HCT116 (cell line): Measurements from ENCODE around the gene HHAT. TPM values are rescaled to one million over a fixed set of nuclear protein-coding genes. Genes with fewer than 3 reads are reported as not detected.

Experiments used
- ATAC-seq: fragments of 200-7000 bp; cut with Tn5 transposase; 2 replicates; pipeline ENCODE4 v1.9.1; 2020; ENCODE audit warnings: mild to moderate bottlenecking, moderate library complexity
- BruUV-seq: library from RNA; stranded (reverse); fragments of 400-500 nt; replicated peaks from 2 replicates; lab custom pipeline; 2021; lab: Mats Ljungman, UMichigan
- CTCF ChIA-PET: fragments of 300-600 bp; sonication (Branson Sonifier 250); formaldehyde crosslinking; loops from one replicate; lab custom pipeline; 2021; ENCODE audit warnings: antibody characterized with exemption; lab: Charles Lee
- POLR2A ChIA-PET: fragments of 300-600, 350-600 bp; sonication (Branson Sonifier 250); formaldehyde crosslinking; loops from one replicate; lab custom pipeline; 2021; ENCODE audit warnings: antibody characterized with exemption; lab: Charles Lee
- RAD21 ChIA-PET, 2 experiments: fragments of 300-600 bp; sonication (Branson Sonifier 250); formaldehyde crosslinking; loops; one replicate each; lab custom pipeline; 2023; ENCODE audit warnings: low total read pairs in 2 of 2; ENCODE audit not compliant: uncharacterized antibody in 2 of 2, unreplicated experiment in 2 of 2, low non-redundant PET in 1 of 2; lab: Charles Lee
- DNase-seq: peaks from one replicate; pipeline ENCODE4 v3.0.0-alpha.2; 2010; ENCODE audit warnings: low read depth, low spot score
- H2AFZ ChIP-seq: fragments of 200-600 bp; shearing (Covaris generic), sonication (generic); 2 replicates; pipeline ENCODE4 v1.6.1; 2017; ENCODE audit warnings: low read depth, mixed run types, mixed read lengths, antibody characterized with exemption, low read length; ENCODE audit not compliant: poor library complexity, severe bottlenecking
- H3K27ac ChIP-seq: 2 replicates; pipeline ENCODE4 v1.5.1; 2012; ENCODE audit warnings: low read depth, low read length
- H3K27me3 ChIP-seq: fragments of 200-600 bp; sonication (generic); 2 replicates; pipeline ENCODE4 v1.6.1; 2016; ENCODE audit warnings: mixed run types, low read length, mixed read lengths; ENCODE audit not compliant: insufficient read depth
- H3K36me3 ChIP-seq, 2 experiments: fragments of 200-500 bp in 1 of 2; fragments of 200-600 bp in 1 of 2; sonication (Bioruptor generic) in 1 of 2; sonication (generic) in 1 of 2; 2 replicates each; pipeline versions ENCODE4 v1.5.1 to v1.6.1; 2014 to 2016; ENCODE audit warnings: low read length in 2 of 2, inconsistent platforms in 1 of 2, mixed read lengths in 1 of 2, mixed run types in 1 of 2; ENCODE audit not compliant: insufficient read depth in 2 of 2, control insufficient read depth in 1 of 2
- H3K4me1 ChIP-seq, 2 experiments: fragments of 200-600 bp in 1 of 2; sonication (generic) in 1 of 2; 2 replicates each; pipeline versions ENCODE4 v1.5.1 to v1.6.1; 2012 to 2017; ENCODE audit warnings: low read length in 2 of 2, inconsistent platforms in 1 of 2, mild to moderate bottlenecking in 1 of 2, mixed read lengths in 1 of 2, mixed run types in 1 of 2, moderate library complexity in 1 of 2; ENCODE audit not compliant: insufficient read depth in 2 of 2, control insufficient read depth in 1 of 2
- H3K4me2 ChIP-seq: fragments of 200-600 bp; sonication (generic); 2 replicates; pipeline ENCODE4 v1.6.1; 2017; ENCODE audit warnings: mixed run types, low read length, mixed read lengths
- H3K4me3 ChIP-seq, 2 experiments: fragments of 200-600 bp in 1 of 2; sonication (generic) in 1 of 2; replicated peaks in 1 of 2; 2 replicates each; pipeline ENCODE4 v1.5.1; 2011 to 2016; ENCODE audit warnings: low read length in 2 of 2, control low read depth in 1 of 2, low read depth in 1 of 2, mild to moderate bottlenecking in 1 of 2, mixed read lengths in 1 of 2, mixed run types in 1 of 2
- H3K79me2 ChIP-seq: fragments of 200-600 bp; sonication (generic); 2 replicates; pipeline ENCODE4 v1.6.1; 2017; ENCODE audit warnings: mild to moderate bottlenecking, mixed run types, low read length, moderate library complexity, mixed read lengths; ENCODE audit not compliant: insufficient read depth
- H3K9ac ChIP-seq: fragments of 200-600 bp; sonication (generic); 2 replicates; pipeline ENCODE4 v1.6.1; 2016; ENCODE audit warnings: low read length, mixed read lengths
- H3K9me2 ChIP-seq: fragments of 200-600 bp; sonication (generic), shearing (Covaris generic); 2 replicates; pipeline ENCODE4 v1.6.1; 2017; ENCODE audit warnings: mixed run types, mild to moderate bottlenecking, moderate library complexity; ENCODE audit not compliant: insufficient read depth
- H3K9me3 ChIP-seq, 2 experiments: fragments of 200-500 bp in 1 of 2; fragments of 200-600 bp in 1 of 2; sonication (Bioruptor generic) in 1 of 2; sonication (generic) in 1 of 2; 2 replicates each; pipeline ENCODE4 v1.6.1; 2014 to 2017; ENCODE audit warnings: low read length in 2 of 2, mixed read lengths in 2 of 2, inconsistent platforms in 1 of 2, low read depth in 1 of 2, mild to moderate bottlenecking in 1 of 2, mixed run types in 1 of 2, moderate library complexity in 1 of 2; ENCODE audit not compliant: control insufficient read depth in 1 of 2, insufficient read depth in 1 of 2
- H4K20me1 ChIP-seq: fragments of 200-600 bp; sonication (generic), shearing (Covaris generic); 2 replicates; pipeline ENCODE4 v1.6.1; 2017; ENCODE audit warnings: mixed run types, mild to moderate bottlenecking, moderate library complexity; ENCODE audit not compliant: insufficient read depth
- ATF3 ChIP-seq: IDR thresholded peaks from 2 replicates; pipeline ENCODE4 v1.6.1; 2012
- CEBPB ChIP-seq: IDR thresholded peaks from 2 replicates; pipeline ENCODE4 v1.6.1; 2012; ENCODE audit warnings: low read depth
- CTCF ChIP-seq, 3 experiments: fragments of 200-600 bp in 1 of 3; sonication (generic) in 1 of 3; IDR thresholded peaks in 2 of 3; conservative IDR thresholded peaks in 1 of 3; 2 replicates each; pipeline ENCODE4 v1.5.1; 2012 to 2017; ENCODE audit warnings: low read depth in 2 of 3, low read length in 2 of 3, antibody characterized with exemption in 1 of 3, borderline replicate concordance in 1 of 3, control low read depth in 1 of 3, mild to moderate bottlenecking in 1 of 3, mixed read lengths in 1 of 3, mixed run types in 1 of 3, moderate library complexity in 1 of 3; ENCODE audit not compliant: insufficient read depth in 1 of 3
- EGR1 ChIP-seq: IDR thresholded peaks from 2 replicates; pipeline ENCODE4 v1.6.1; 2012; ENCODE audit warnings: low read depth
- ELF1 ChIP-seq: IDR thresholded peaks from 2 replicates; pipeline ENCODE4 v1.6.1; 2012; ENCODE audit warnings: low read depth, borderline replicate concordance
- JUND ChIP-seq: IDR thresholded peaks from 2 replicates; pipeline ENCODE4 v1.6.1; 2012
- POLR2AphosphoS5 ChIP-seq: IDR thresholded peaks from 2 replicates; pipeline ENCODE4 v1.6.1; 2011; ENCODE audit warnings: mild to moderate bottlenecking, low read depth, low read length, moderate library complexity
- RAD21 ChIP-seq: IDR thresholded peaks from 2 replicates; pipeline ENCODE4 v1.6.1; 2012; ENCODE audit warnings: low read depth, mild to moderate bottlenecking
- REST ChIP-seq: IDR thresholded peaks from 2 replicates; pipeline ENCODE4 v1.6.1; 2012; ENCODE audit warnings: low read depth
- SIN3A ChIP-seq: IDR thresholded peaks from 2 replicates; pipeline ENCODE4 v1.6.1; 2012; ENCODE audit warnings: low read depth
- SRF ChIP-seq: IDR thresholded peaks from 2 replicates; pipeline ENCODE4 v1.6.1; 2012; ENCODE audit warnings: low read depth
- YY1 ChIP-seq: IDR thresholded peaks from 2 replicates; pipeline ENCODE4 v1.6.1; 2011; ENCODE audit warnings: low read length, low read depth, moderate library complexity, mild to moderate bottlenecking; ENCODE audit not compliant: insufficient replicate concordance; ENCODE audit errors: extremely low read depth
- ZFX ChIP-seq: fragments of 450-650 bp; IDR thresholded peaks from 2 replicates; pipeline ENCODE4 v1.6.1; 2017
- ZNF274 ChIP-seq: fragments of 200-500 bp; sonication (Bioruptor generic); IDR thresholded peaks from 2 replicates; pipeline ENCODE4 v1.6.1; 2014; ENCODE audit warnings: mild to moderate bottlenecking, low read depth, low read length, inconsistent platforms
- intact Hi-C: fragments of 100-400 bp; cut with micrococcal nuclease; formaldehyde crosslinking; loops from 2 replicates; pipeline ENCODE4 v1.10.0; 2022
- total RNA-seq: library from RNA; stranded (reverse); gene quantifications from one replicate; pipeline ENCODE4 v1.2.1, GENCODE V29; 2021; ENCODE audit not compliant: unreplicated experiment

Gene HHAT
- total RNA-seq, 1 experiment from 2014 or later: 2.7 TPM

DNA sequence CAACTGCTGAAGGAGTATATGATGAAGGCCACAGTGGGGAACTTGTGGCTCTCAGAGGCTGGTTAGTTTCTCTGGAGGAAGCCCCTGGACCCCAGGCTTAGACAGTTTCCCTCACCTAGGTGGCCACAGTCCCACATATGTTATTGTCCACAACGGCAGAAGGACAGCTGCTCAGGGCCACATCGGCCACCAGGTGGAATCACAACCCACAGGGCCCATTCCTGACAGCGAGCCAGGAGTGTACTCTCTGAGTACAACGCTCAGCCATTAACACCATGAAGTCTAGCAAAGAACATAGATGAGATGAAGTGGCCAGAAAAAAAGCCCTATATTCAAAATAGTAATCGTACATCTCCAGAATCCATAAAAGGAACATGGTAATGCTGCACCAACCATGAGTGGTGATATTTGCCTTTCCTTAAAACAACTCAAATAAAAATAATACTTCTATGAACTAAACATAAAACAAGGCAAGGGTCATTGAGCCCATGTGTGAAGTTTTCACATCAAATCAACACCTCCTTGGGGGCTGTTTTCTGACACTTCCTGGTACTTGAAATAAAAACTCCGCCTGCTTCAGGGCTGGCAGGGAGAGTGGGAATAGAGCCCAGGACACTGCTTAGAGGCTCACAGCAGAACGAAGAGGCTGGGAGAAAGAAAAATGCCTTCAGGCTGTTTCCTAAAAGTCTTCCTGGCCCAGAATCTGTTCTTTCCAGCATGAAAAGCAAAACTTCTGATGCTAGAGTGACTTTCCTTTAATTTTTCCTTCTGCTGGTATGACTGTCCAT, 383.3 kb downstream of the HHAT start:
- Histone ChIP-seq H2AFZ (no peak overlapping the region), H4K20me1 (no peaks in the 10 kb centered on the region), H3K36me3 (no peaks in the 10 kb centered on the region), H3K9me2 (no peaks in the 10 kb centered on the region), H3K9me3 (no peaks in the 10 kb centered on the region), H3K79me2 (no peaks in the 10 kb centered on the region), H3K4me2 (no peak overlapping the region), H3K4me1 (no peaks in the 10 kb centered on the region)
- peak; percentile 68 for ATAC-seq
- no peak for TF ChIP-seq ELF1
- TF ChIP-seq YY1: no peak
- TF ChIP-seq POLR2AphosphoS5: no peak
- TF ChIP-seq ZFX: no peak
- TF ChIP-seq CTCF (IDR thresholded peaks at IDR 0.05 in 2 of 3, conservative IDR thresholded peaks at IDR 0.05 in 1 of 3; ENCODE audit: borderline replicate concordance in 1 of 3, insufficient read depth in 1 of 3, low read depth in 2 of 3, low read length in 2 of 3): peak; percentile 14 to 37 (median 34); a peak in 3 of 6 replicates
- TF ChIP-seq RAD21: peak; percentile 49
- TF ChIP-seq, all 23 proteins: peak for 2
- Histone ChIP-seq H3K9ac (no peak overlapping the region), H3K27me3 (peaks cover 28% of the 10 kb centered on the region; the same call in 1 of the 2 replicates), H3K27ac (no peak overlapping the region), H3K4me3 (no peak overlapping the region)
- no TSS peak for BruUV-seq
- ChIA-PET POLR2A (no interaction called here), RAD21 (no interaction called here), CTCF (no interaction called here)
- intact Hi-C loops: loop anchor here (1.0 kb wide), 1 partner anchor 422 kb away; the partner anchor contains the start of gene KCNH1
- no peak for DNase-seq

DNA sequence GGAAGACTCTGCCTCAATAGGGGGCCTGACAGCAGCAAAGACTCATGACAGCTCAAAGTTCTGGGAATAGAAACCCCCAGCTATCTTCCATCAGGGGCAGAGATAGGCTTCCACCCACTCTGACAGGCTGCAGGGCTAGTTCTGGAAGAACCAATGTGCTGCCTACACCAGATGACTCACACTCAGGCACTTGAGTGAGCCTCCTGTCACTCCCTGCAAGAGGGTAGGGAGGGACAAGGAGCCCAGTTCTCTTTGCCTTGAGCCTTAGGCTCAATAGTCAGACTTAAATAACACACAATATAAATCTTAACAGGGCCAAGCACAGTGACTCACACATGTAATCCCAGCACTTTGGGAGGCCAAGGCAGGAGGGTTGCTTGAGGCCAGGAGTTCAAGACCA, 386.4 kb downstream of the HHAT start:
- no TSS peak for BruUV-seq
- CTCF ChIA-PET: no interaction called here
- Histone ChIP-seq H3K9me2 (no peaks in the 10 kb centered on the region), H3K27ac (no peak overlapping the region), H3K4me2 (no peak overlapping the region), H3K27me3 (peaks cover 11% of the 10 kb centered on the region; the same call in 1 of the 2 replicates), H4K20me1 (no peaks in the 10 kb centered on the region), H3K79me2 (no peaks in the 10 kb centered on the region), H2AFZ (no peak overlapping the region), H3K36me3 (no peaks in the 10 kb centered on the region), H3K4me1 (no peaks in the 10 kb centered on the region), H3K9ac (no peak overlapping the region), H3K9me3 (no peaks in the 10 kb centered on the region), H3K4me3 (no peak overlapping the region)
- RAD21 ChIA-PET: no interaction called here
- POLR2A ChIA-PET: no interaction called here
- no peak for ATAC-seq
- intact Hi-C loops: no loop called here
- no peak for DNase-seq
- TF ChIP-seq CEBPB (no peak), SIN3A (no peak), REST (no peak), ATF3 (no peak), ZNF274 (no peak), ELF1 (no peak), SRF (no peak), JUND (no peak), ZFX (no peak), EGR1 (no peak), YY1 (no peak)
